Karpas-422 (cell line): Measurements from ENCODE around the gene ICE2. TPM values are rescaled to one million over a fixed set of nuclear protein-coding genes. Genes with fewer than 3 reads are reported as not detected.

Source experiments
- DNase-seq: peaks from one replicate; pipeline ENCODE4 v3.0.0-alpha.2; 2015
- H2AFZ ChIP-seq: fragments of 200-600 bp; sonication (generic); 2 replicates; pipeline ENCODE4 v1.6.1; 2014; ENCODE audit warnings: antibody characterized with exemption, low read length, mixed read lengths
- H3K27ac ChIP-seq: fragments of 200-600 bp; sonication (generic); 2 replicates; pipeline ENCODE4 v1.5.1; 2014; ENCODE audit warnings: mild to moderate bottlenecking, low read length, moderate library complexity
- H3K27me3 ChIP-seq: fragments of 200-600 bp; sonication (generic); 2 replicates; pipeline ENCODE4 v1.6.1; 2014; ENCODE audit warnings: low read length, mixed read lengths
- H3K36me3 ChIP-seq: fragments of 200-600 bp; sonication (generic); 2 replicates; pipeline ENCODE4 v1.6.1; 2014; ENCODE audit warnings: low read length, mixed read lengths; ENCODE audit not compliant: insufficient read depth
- H3K4me1 ChIP-seq: fragments of 200-600 bp; sonication (generic); 2 replicates; pipeline ENCODE4 v1.6.1; 2014; ENCODE audit warnings: mild to moderate bottlenecking, low read length, mixed read lengths
- H3K4me2 ChIP-seq: fragments of 200-600 bp; sonication (generic); 2 replicates; pipeline ENCODE4 v1.6.1; 2014; ENCODE audit warnings: low read length, low read depth, mild to moderate bottlenecking; ENCODE audit not compliant: poor library complexity, severe bottlenecking
- H3K4me3 ChIP-seq: fragments of 200-600 bp; sonication (generic); 2 replicates; pipeline ENCODE4 v1.5.1; 2014; ENCODE audit warnings: mild to moderate bottlenecking, antibody characterized with exemption, low read length, mixed read lengths
- H3K79me2 ChIP-seq: fragments of 200-600 bp; sonication (generic); 2 replicates; pipeline ENCODE4 v1.6.1; 2014; ENCODE audit warnings: mild to moderate bottlenecking, low read length, mixed read lengths
- H3K9ac ChIP-seq: fragments of 200-600 bp; sonication (generic); 2 replicates; pipeline ENCODE4 v1.6.0; 2014; ENCODE audit warnings: low read length
- H3K9me2 ChIP-seq: fragments of 200-600 bp; sonication (generic), shearing (Covaris generic); replicated peaks from 2 replicates; pipeline ENCODE4 v1.6.0; 2014; ENCODE audit warnings: mild to moderate bottlenecking, low read length, moderate library complexity; ENCODE audit not compliant: insufficient read depth
- H3K9me3 ChIP-seq: fragments of 300-700, 200-600 bp; sonication (generic); 2 replicates; pipeline ENCODE4 v1.6.1; 2014; ENCODE audit warnings: low read length, mixed read lengths
- H4K20me1 ChIP-seq: fragments of 200-600 bp; sonication (generic); 2 replicates; pipeline ENCODE4 v1.6.1; 2014; ENCODE audit warnings: mild to moderate bottlenecking, antibody characterized with exemption, low read length, low read depth; ENCODE audit not compliant: insufficient read depth
- total RNA-seq: library from RNA; depleted of rRNA; stranded (reverse); fragments of >200 nt; shearing (Covaris generic); gene quantifications from 2 replicates; pipeline ENCODE4 v1.2.3, GENCODE V29; 2014; ENCODE audit warnings: low replicate concordance

ICE2 gene
- total RNA-seq, 1 experiment from 2014 or later: 66.3 TPM

DNA sequence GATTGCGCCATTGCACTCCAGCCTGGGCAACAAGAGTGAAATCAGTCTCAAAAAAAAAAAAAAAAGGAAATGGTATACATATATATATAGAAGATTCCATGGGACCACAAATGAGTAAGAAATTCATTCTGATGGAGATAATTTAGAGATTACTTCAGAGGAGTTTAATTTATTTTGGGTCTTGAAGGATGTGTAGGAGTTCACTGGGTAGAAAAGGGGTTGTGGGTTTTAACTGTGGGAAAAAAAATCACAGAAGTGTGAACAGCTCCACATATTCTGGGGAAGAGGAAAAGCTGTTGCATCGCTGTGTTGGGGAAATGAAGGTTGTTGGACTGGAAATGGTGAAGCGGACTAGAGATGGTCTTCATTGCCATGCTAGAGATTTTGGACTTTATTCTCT, 4.1 kb upstream of the ICE2 start:
- no peaks in the 10 kb centered on the region for H3K9me3 ChIP-seq

DNA sequence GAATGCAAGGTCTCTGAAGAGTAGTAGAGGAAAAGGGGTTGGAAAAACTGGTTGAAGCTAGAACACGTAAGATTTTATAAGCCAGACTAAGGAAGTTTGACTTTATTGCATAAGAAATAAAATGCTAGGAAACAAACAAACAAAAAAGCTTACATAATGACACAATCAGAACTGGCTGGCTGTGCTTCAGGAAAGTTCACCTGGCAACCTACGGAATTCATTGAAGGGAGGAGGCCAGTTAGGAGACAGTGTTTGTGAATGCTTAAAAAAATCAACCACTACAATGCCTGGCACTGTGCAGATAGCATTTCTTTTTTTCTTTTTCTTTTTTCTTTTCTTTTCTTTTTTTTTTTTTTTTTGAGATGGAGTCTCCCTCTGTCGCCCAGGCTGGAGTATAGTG, 1.9 kb upstream of the ICE2 start:
- peaks cover 28% of the 10 kb centered on the region for H3K79me2 ChIP-seq
- peaks cover 10% of the 10 kb centered on the region for H3K36me3 ChIP-seq
- H3K4me3 ChIP-seq: no peak overlapping the region
- peaks cover 32% of the 10 kb centered on the region for H3K4me1 ChIP-seq
- no peak for DNase-seq
- no peaks in the 10 kb centered on the region for H3K9me2 ChIP-seq
- H3K4me2 ChIP-seq: no peak overlapping the region
- H3K9ac ChIP-seq: no peak overlapping the region
- H2AFZ ChIP-seq: no peak overlapping the region
- H3K9me3 ChIP-seq: no peaks in the 10 kb centered on the region
- H4K20me1 ChIP-seq: 0 out of 2 replicates have a peak, but pooled peaks cover 3% of the 10 kb centered on the region
- H3K27ac ChIP-seq: no peak overlapping the region
- H3K27me3 ChIP-seq: no peaks in the 10 kb centered on the region

More for the DNA sequence above, 4.1 kb upstream of the ICE2 start:
- 0 out of 2 replicates have a peak, but pooled peaks cover 3% of the 10 kb centered on the region for H4K20me1 ChIP-seq
- H3K4me2 ChIP-seq: no peak overlapping the region
- H3K4me3 ChIP-seq: no peak overlapping the region
- H2AFZ ChIP-seq: no peak overlapping the region
- H3K27ac ChIP-seq: no peak overlapping the region
- H3K27me3 ChIP-seq: no peaks in the 10 kb centered on the region
- H3K4me1 ChIP-seq: peaks cover 11% of the 10 kb centered on the region
- H3K36me3 ChIP-seq: no peaks in the 10 kb centered on the region
- H3K9me2 ChIP-seq: no peaks in the 10 kb centered on the region
- DNase-seq: no peak
- H3K79me2 ChIP-seq: peaks cover 7% of the 10 kb centered on the region
- H3K9ac ChIP-seq: no peak overlapping the region

DNA sequence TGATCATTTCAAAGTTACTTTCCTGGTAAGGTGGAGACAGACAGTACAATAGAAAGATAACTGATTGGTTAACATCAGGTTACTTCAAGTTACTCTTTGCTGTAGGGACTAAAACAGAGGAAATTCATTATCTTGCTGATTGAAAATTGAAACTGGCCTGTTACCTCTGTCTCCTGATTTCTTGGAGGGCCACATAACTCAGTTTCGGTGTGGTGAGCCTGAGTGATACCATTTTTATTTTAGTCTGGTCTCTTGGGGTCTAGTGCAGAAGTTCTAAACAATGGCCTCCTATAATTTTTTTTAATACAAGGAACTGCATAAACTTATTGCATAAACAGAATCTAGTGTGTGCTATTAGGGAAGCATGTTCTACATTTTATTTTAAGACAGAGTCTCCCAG, 1.2 kb upstream of the ICE2 start:
- no peaks in the 10 kb centered on the region for H3K27me3 ChIP-seq
- H3K9me3 ChIP-seq: no peaks in the 10 kb centered on the region
- no peaks in the 10 kb centered on the region for H3K9me2 ChIP-seq
- H2AFZ ChIP-seq: no peak overlapping the region
- H3K4me3 ChIP-seq: peak overlapping the region; percentile 95
- H3K4me2 ChIP-seq: peak overlapping the region; percentile 99
- H4K20me1 ChIP-seq: 0 out of 2 replicates have a peak, but pooled peaks cover 3% of the 10 kb centered on the region
- H3K36me3 ChIP-seq: peaks cover 14% of the 10 kb centered on the region
- H3K9ac ChIP-seq: peak overlapping the region; percentile 94
- DNase-seq: no peak
- H3K4me1 ChIP-seq: peaks cover 33% of the 10 kb centered on the region
- peaks cover 34% of the 10 kb centered on the region for H3K79me2 ChIP-seq
- no peak overlapping the region for H3K27ac ChIP-seq

GRCh38 chr15:60479361-60480110, 594 bp upstream of the ICE2 start:
- H3K79me2 ChIP-seq: peaks cover 41% of the 10 kb centered on the region
- H4K20me1 ChIP-seq: 0 out of 2 replicates have a peak, but pooled peaks cover 3% of the 10 kb centered on the region
- peaks cover 20% of the 10 kb centered on the region for H3K36me3 ChIP-seq
- no peaks in the 10 kb centered on the region for H3K9me3 ChIP-seq
- no peak overlapping the region for H3K27ac ChIP-seq
- H3K27me3 ChIP-seq: no peaks in the 10 kb centered on the region
- DNase-seq: peak; percentile 46
- H2AFZ ChIP-seq: peak overlapping the region; percentile 96
- peaks cover 33% of the 10 kb centered on the region for H3K4me1 ChIP-seq
- H3K9ac ChIP-seq: peak overlapping the region; percentile 94
- H3K4me2 ChIP-seq: peak overlapping the region; percentile 99
- H3K9me2 ChIP-seq: no peaks in the 10 kb centered on the region
- peak overlapping the region; percentile 95 for H3K4me3 ChIP-seq

- peak overlapping the region; percentile 71 for H3K27ac ChIP-seq
- peaks cover 56% of the 10 kb centered on the region for H3K79me2 ChIP-seq
- H2AFZ ChIP-seq: no peak overlapping the region
- peak overlapping the region; percentile 94 for H3K9ac ChIP-seq
- peak; percentile 69 for DNase-seq
- H3K27me3 ChIP-seq: no peaks in the 10 kb centered on the region
- H3K9me2 ChIP-seq: no peaks in the 10 kb centered on the region
- no peaks in the 10 kb centered on the region for H4K20me1 ChIP-seq
- peak overlapping the region; percentile 99 for H3K4me2 ChIP-seq
- peaks cover 33% of the 10 kb centered on the region for H3K4me1 ChIP-seq
- peaks cover 33% of the 10 kb centered on the region for H3K36me3 ChIP-seq
- peak overlapping the region; percentile 95 for H3K4me3 ChIP-seq
- no peaks in the 10 kb centered on the region for H3K9me3 ChIP-seq
Measured at GRCh38 chr15:60477916-60478565, 901 bp downstream of the ICE2 start.

DNA sequence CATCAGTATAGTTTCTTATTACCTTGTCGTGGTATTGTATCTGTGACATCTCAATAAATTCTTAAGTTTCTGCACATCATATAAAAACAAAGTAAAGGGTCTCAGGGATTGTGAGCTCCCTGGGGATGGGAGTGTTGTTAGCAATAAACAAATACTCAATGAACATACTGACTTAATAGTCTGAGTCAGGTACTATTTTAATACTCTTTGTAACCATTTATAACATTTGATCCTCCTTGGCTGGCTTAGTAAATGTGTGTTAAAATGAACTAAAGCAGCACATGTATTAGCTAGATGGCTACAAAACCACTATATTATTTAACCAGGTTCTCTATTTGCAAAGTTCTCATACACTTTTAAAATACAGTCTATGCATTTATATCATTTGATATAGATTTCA, 1.8 kb downstream of the ICE2 start:
- peak overlapping the region; percentile 95 for H3K4me3 ChIP-seq
- peak overlapping the region; percentile 99 for H3K4me2 ChIP-seq
- H3K27ac ChIP-seq: no peak overlapping the region; the same call in 1 of the 2 replicates
- H3K9ac ChIP-seq: peak overlapping the region; percentile 94
- no peaks in the 10 kb centered on the region for H3K27me3 ChIP-seq
- H3K9me2 ChIP-seq: no peaks in the 10 kb centered on the region
- H3K9me3 ChIP-seq: no peaks in the 10 kb centered on the region
- no peak overlapping the region for H2AFZ ChIP-seq
- DNase-seq: no peak
- H4K20me1 ChIP-seq: no peaks in the 10 kb centered on the region
- H3K79me2 ChIP-seq: peaks cover 64% of the 10 kb centered on the region
- peaks cover 38% of the 10 kb centered on the region for H3K36me3 ChIP-seq
- H3K4me1 ChIP-seq: peaks cover 33% of the 10 kb centered on the region

- H3K4me1 ChIP-seq: peaks cover 33% of the 10 kb centered on the region
- no peaks in the 10 kb centered on the region for H3K27me3 ChIP-seq
- H3K4me3 ChIP-seq: peak overlapping the region; percentile 95
- H4K20me1 ChIP-seq: no peaks in the 10 kb centered on the region
- peaks cover 69% of the 10 kb centered on the region for H3K79me2 ChIP-seq
- peak overlapping the region; percentile 94; the same call in 1 of the 2 replicates for H3K9ac ChIP-seq
- H3K9me3 ChIP-seq: no peaks in the 10 kb centered on the region
- H2AFZ ChIP-seq: no peak overlapping the region
- no peaks in the 10 kb centered on the region for H3K9me2 ChIP-seq
- no peak for DNase-seq
- peaks cover 38% of the 10 kb centered on the region for H3K36me3 ChIP-seq
- peak overlapping the region; percentile 99 for H3K4me2 ChIP-seq
- H3K27ac ChIP-seq: no peak overlapping the region
Measured at GRCh38 chr15:60476713-60477112, 2.2 kb downstream of the ICE2 start.

DNA sequence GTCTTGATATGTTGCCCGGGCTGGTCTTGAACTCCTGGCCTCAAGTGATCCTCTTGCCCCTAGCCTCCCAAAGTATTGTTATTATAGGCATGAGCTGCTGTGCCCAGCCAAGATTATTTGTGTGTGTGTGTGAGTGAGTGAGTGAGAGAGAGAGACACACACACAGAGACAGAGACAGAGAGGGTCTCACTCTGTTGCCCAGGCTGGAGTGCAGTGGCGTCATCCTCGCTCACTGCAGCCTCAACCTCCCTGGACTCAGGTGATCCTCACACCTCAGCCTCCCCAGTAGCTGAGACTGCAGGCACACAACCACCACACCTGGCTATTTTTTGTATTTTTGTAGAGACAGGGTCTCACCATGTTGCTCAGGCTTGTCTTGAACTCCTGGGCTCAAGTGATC, 5.8 kb downstream of the ICE2 start:
- H3K9me2 ChIP-seq: no peaks in the 10 kb centered on the region
- H3K4me3 ChIP-seq: no peak overlapping the region
- H3K4me2 ChIP-seq: no peak overlapping the region
- no peak overlapping the region for H2AFZ ChIP-seq
- H4K20me1 ChIP-seq: no peaks in the 10 kb centered on the region
- H3K27ac ChIP-seq: no peak overlapping the region
- H3K9me3 ChIP-seq: no peaks in the 10 kb centered on the region
- H3K36me3 ChIP-seq: peaks cover 58% of the 10 kb centered on the region
- no peak overlapping the region for H3K9ac ChIP-seq
- no peaks in the 10 kb centered on the region for H3K27me3 ChIP-seq
- H3K4me1 ChIP-seq: peaks cover 23% of the 10 kb centered on the region
- DNase-seq: no peak
- peaks cover 97% of the 10 kb centered on the region for H3K79me2 ChIP-seq
